Ishikawa (cell line): ENCODE measurements around the gene METTL22.

Source experiments
- CEBPB ChIP-seq: IDR thresholded peaks from 2 replicates; pipeline ENCODE4 v1.6.1; 2012
- EP300 ChIP-seq: IDR thresholded peaks from 2 replicates; pipeline ENCODE4 v1.6.1; 2012; ENCODE audit warnings: borderline replicate concordance
- TAF1 ChIP-seq: IDR thresholded peaks from 2 replicates; pipeline ENCODE4 v1.6.1; 2012; ENCODE audit warnings: low read depth, mild to moderate bottlenecking
- USF1 ChIP-seq: IDR thresholded peaks from 2 replicates; pipeline ENCODE4 v1.6.1; 2012

DNA sequence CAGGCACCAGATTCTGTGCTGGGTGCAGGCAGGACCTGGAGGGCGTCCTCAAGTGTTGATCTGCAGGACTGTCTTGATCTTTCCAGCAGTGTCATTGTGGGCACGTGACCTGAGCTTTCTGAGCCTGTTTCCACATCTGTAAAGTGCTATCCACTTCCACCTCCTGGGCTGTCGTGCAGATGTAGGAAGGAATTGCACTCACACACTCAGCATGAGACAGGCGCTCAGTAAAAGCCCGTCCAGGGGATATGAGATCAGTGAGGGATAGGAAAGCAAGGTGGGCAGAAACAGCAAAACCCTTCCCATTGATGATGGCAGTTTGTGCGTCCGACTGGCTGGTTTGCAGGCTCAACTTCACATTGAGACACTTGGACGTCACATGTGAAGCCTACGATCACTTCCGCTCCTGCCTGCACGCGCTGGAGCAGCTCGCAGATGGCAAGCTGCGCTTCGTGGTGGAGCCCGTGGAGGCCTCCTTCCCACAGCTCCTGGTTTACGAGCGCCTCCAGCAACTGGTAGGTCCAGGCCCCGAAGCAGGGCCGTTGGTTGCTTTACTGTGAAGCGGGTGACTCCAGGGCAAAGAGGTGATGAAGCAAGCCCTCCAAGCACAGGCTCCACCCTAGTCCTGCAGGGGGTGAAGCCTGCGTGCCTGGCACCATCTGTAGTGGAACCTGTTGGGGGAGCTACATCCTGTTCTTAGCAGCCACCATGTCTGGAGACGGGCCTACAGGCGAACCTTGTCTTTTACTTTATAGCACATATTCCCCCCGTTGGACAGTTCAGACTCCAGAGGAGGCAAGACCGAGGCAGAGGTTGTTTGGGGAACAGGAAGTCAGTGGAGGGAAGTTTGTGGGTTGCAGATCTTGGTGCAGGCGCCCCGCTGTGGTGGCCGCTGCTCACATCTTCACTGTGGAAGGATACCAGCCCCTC is 23.0 kb downstream of the METTL22 start:
- TF ChIP-seq TAF1 (no peak), EP300 (no peak), CEBPB (no peak), USF1 (no peak)
